K562 (cell line): ENCODE data around the gene APOM. TPM values are rescaled to one million over a fixed set of nuclear protein-coding genes. Genes with fewer than 3 reads are reported as not detected.

Experiments
- CGGBP1 ChIP-seq: fragments of 250-450 bp; sonication (Bioruptor Pico); IDR thresholded peaks from 2 replicates; pipeline ENCODE4 v1.9.0; 2021; ENCODE audit warnings: mild to moderate bottlenecking
- CHD1 ChIP-seq: fragments of 200-600 bp; sonication (generic); IDR thresholded peaks from one replicate; pipeline ENCODE4 v1.6.1; 2012; ENCODE audit warnings: mild to moderate bottlenecking, moderate library complexity, low read length, inconsistent platforms
- HDAC6 ChIP-seq: IDR thresholded peaks from 2 replicates; pipeline ENCODE4 v1.6.1; 2012; ENCODE audit warnings: low read depth, mild to moderate bottlenecking, control low read depth, inconsistent platforms, low read length, moderate library complexity
- HDGF ChIP-seq: fragments of 450-650 bp; IDR thresholded peaks from 2 replicates; pipeline ENCODE4 v1.6.1; 2016
- HMG20A ChIP-seq: fragments of 450-650 bp; formaldehyde crosslinking; conservative IDR thresholded peaks from 2 replicates; pipeline ENCODE4 v1.4.0; 2020; ENCODE audit warnings: mild to moderate bottlenecking, mixed read lengths
- LARP7 ChIP-seq: fragments of 450-650 bp; IDR thresholded peaks from 2 replicates; pipeline ENCODE4 v1.6.1; 2016
- MAZ ChIP-seq, 2 experiments: fragments of 450-650 bp in 1 of 2; sonication (generic) in 1 of 2; formaldehyde crosslinking; IDR thresholded peaks in 1 of 2; conservative IDR thresholded peaks in 1 of 2; 2 replicates each; pipeline versions ENCODE4 v1.4.0 to v1.5.0; 2020; ENCODE audit warnings: mild to moderate bottlenecking in 1 of 2, missing genetic modification reagents in 1 of 2
- MCM2 ChIP-seq: fragments of 450-650 bp; IDR thresholded peaks from 2 replicates; pipeline ENCODE4 v1.6.1; 2017; ENCODE audit warnings: low read depth, mild to moderate bottlenecking
- NFE2L1 ChIP-seq: fragments of 450-650 bp; IDR thresholded peaks from 2 replicates; pipeline ENCODE4 v1.6.1; 2016; ENCODE audit warnings: missing genetic modification characterization, low read depth, mild to moderate bottlenecking, missing compliant biosample characterization, moderate library complexity, borderline replicate concordance
- NR1H2 ChIP-seq: sonication (generic); formaldehyde crosslinking; IDR thresholded peaks from 2 replicates; pipeline ENCODE4 v1.4.0; 2020; ENCODE audit warnings: mild to moderate bottlenecking, missing genetic modification reagents
- POLR3A ChIP-seq: IDR thresholded peaks from 2 replicates; pipeline ENCODE4 v1.6.1; 2011; ENCODE audit warnings: borderline replicate concordance, mild to moderate bottlenecking, moderate library complexity; ENCODE audit not compliant: insufficient read length, insufficient read depth; ENCODE audit errors: extremely low read depth
- SRSF9 ChIP-seq: fragments of 200-400 bp; formaldehyde crosslinking; IDR thresholded peaks from 2 replicates; pipeline ENCODE4 v1.6.1; 2017; ENCODE audit warnings: low read depth, low read length, borderline replicate concordance
- VEZF1 ChIP-seq: fragments of 200-800 bp; sonication (Bioruptor generic); IDR thresholded peaks from 2 replicates; pipeline ENCODE4 v1.6.1; 2017; ENCODE audit warnings: missing genetic modification characterization, missing compliant biosample characterization
- ZNF134 ChIP-seq: fragments of 250-450 bp; sonication (Bioruptor Pico); conservative IDR thresholded peaks from 2 replicates; pipeline ENCODE4 v1.4.0; 2020
- ZNF263 ChIP-seq: sonication (generic); formaldehyde crosslinking; IDR thresholded peaks from 2 replicates; pipeline ENCODE4 v1.8.0; 2022; ENCODE audit warnings: mild to moderate bottlenecking, missing genetic modification reagents, borderline replicate concordance
- ZNF551 ChIP-seq: fragments of 250-450 bp; sonication (Bioruptor Pico); IDR thresholded peaks from 2 replicates; pipeline ENCODE4 v1.5.0; 2021; ENCODE audit warnings: mild to moderate bottlenecking, moderate library complexity
- polyA plus RNA-seq, 8 experiments: library from polyadenylated mRNA; depleted of rRNA in 4 of 8; stranded (reverse) in 5 of 8; unstranded in 3 of 8; fragments of >200 nt; fragmentation: Nextera tagmentation in 2 of 8; fragmentation: Illumina TruSeq in 1 of 8; extraction: Ambion mirVana in 2 of 8; extraction: Trizol in 1 of 8; gene quantifications; 2 replicates each; pipeline versions ENCODE4 v1.2.1 to v1.2.3, GENCODE V29; 2011 to 2014; ENCODE audit warnings: inconsistent platforms in 1 of 8, missing spikeins in 1 of 8
- total RNA-seq, 7 experiments: library from RNA; depleted of rRNA in 6 of 7; stranded (reverse); fragments of >200 nt in 6 of 7; fragmentation: Illumina TruSeq in 2 of 7; extraction: Trizol in 2 of 7; gene quantifications; 2 replicates each; pipeline versions ENCODE4 v1.2.1 to v1.2.3, GENCODE V29; 2011 to 2021; ENCODE audit warnings: low replicate concordance in 1 of 7
- TF ChIP-seq, protein P1 (sequence below): fragments of 450-650 bp; IDR thresholded peaks from 2 replicates; pipeline ENCODE4 v1.6.1; 2017; ENCODE audit warnings: antibody characterized with exemption
- TF ChIP-seq, protein P2 (sequence below): fragments of 450-650 bp; conservative IDR thresholded peaks from 2 replicates; pipeline ENCODE4 v1.6.1; 2016; ENCODE audit warnings: missing genetic modification characterization, low read depth, mild to moderate bottlenecking, missing compliant biosample characterization, moderate library complexity
- TF ChIP-seq, protein P3 (sequence below): fragments of 250-450 bp; sonication (Bioruptor Pico); IDR thresholded peaks from 2 replicates; pipeline ENCODE4 v1.5.0; 2021
- TF ChIP-seq, protein P4 (sequence below): fragments of 450-650 bp; IDR thresholded peaks from 2 replicates; pipeline ENCODE4 v1.6.1; 2016; ENCODE audit warnings: missing biosample characterization, missing genetic modification characterization

APOM gene
- total and polyA plus RNA-seq, 9 of the 15 experiments (the other 6 are each of a cell fraction or from before 2014, with no cell fraction given), result 5.7 to 24.3 (median 10.4) TPM

DNA sequence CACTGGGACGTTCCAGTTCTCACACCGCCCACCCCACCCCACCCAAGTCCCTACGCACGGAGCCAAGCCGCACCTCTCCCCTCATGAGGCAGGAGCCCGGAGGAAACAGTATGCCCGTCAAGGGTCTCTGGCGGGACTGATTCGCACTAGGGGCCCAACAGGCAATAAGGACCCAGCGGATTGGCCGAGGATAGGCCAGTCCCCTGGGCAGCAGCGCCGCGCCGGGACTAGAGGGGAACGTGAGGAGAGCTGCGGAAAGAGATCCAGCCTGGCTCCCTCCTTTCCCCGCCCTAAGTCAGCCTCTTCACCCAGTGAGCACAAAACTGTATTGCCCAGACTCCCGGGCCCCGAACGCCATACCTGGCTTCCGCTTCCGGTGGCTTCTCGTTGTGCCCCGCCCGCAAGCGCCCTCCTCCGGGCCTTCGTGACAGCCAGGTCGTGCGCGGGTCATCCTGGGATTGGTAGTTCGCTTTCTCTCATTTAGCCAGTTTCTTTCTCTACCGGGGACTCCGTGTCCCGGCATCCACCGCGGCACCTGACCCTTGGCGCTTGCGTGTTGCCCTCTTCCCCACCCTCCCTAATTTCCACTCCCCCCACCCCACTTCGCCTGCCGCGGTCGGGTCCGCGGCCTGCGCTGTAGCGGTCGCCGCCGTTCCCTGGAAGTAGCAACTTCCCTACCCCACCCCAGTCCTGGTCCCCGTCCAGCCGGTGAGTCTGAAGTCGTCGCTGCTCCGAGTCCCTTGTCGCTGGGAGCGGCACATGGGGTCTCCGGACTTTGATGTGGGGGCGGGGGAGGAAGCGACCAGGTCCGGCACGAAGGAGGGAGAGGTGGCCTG is 10.0 kb downstream of the APOM start, which contains the start of gene CSNK2B (continued):
- TF ChIP-seq MCM2 (no peak), CHD1 (peak; percentile 71), MAZ (CRISPR knock-in tag; conservative IDR thresholded peaks at IDR 0.05 in 1 of 2, IDR thresholded peaks at IDR 0.05 in 1 of 2) (peak; percentile 99), ZNF263 (peak; percentile 57), LARP7 (peak; percentile 83), VEZF1 (CRISPR knock-in tag) (no peak), NR1H2 (CRISPR knock-in tag) (0 out of 2 replicates have a peak, but pooled peaks have one; percentile 37), ZNF134 (peak; percentile 69), HMG20A (CRISPR knock-in tag) (peak; percentile 74; the same call in 1 of the 2 replicates), HDAC6 (no peak), ZNF551 (no peak), CGGBP1 (CRISPR knock-in tag) (peak; percentile 80; the same call in 1 of the 2 replicates), NFE2L1 (tag) (no peak), POLR3A (no peak), HDGF (peak; percentile 54; the same call in 1 of the 2 replicates), SRSF9 (no peak)
- TF ChIP-seq, protein P1, sequence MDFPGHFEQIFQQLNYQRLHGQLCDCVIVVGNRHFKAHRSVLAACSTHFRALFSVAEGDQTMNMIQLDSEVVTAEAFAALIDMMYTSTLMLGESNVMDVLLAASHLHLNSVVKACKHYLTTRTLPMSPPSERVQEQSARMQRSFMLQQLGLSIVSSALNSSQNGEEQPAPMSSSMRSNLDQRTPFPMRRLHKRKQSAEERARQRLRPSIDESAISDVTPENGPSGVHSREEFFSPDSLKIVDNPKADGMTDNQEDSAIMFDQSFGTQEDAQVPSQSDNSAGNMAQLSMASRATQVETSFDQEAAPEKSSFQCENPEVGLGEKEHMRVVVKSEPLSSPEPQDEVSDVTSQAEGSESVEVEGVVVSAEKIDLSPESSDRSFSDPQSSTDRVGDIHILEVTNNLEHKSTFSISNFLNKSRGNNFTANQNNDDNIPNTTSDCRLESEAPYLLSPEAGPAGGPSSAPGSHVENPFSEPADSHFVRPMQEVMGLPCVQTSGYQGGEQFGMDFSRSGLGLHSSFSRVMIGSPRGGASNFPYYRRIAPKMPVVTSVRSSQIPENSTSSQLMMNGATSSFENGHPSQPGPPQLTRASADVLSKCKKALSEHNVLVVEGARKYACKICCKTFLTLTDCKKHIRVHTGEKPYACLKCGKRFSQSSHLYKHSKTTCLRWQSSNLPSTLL, result no peak
- TF ChIP-seq, protein P2, sequence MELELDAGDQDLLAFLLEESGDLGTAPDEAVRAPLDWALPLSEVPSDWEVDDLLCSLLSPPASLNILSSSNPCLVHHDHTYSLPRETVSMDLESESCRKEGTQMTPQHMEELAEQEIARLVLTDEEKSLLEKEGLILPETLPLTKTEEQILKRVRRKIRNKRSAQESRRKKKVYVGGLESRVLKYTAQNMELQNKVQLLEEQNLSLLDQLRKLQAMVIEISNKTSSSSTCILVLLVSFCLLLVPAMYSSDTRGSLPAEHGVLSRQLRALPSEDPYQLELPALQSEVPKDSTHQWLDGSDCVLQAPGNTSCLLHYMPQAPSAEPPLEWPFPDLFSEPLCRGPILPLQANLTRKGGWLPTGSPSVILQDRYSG (tag), result peak; percentile 52; the same call in 1 of the 2 replicates
- TF ChIP-seq, protein P3, sequence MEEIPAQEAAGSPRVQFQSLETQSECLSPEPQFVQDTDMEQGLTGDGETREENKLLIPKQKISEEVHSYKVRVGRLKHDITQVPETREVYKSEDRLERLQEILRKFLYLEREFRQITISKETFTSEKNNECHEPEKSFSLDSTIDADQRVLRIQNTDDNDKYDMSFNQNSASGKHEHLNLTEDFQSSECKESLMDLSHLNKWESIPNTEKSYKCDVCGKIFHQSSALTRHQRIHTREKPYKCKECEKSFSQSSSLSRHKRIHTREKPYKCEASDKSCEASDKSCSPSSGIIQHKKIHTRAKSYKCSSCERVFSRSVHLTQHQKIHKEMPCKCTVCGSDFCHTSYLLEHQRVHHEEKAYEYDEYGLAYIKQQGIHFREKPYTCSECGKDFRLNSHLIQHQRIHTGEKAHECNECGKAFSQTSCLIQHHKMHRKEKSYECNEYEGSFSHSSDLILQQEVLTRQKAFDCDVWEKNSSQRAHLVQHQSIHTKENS (CRISPR knock-in tag), result 0 out of 2 replicates have a peak, but pooled peaks have one; percentile 55
- TF ChIP-seq, protein P4, sequence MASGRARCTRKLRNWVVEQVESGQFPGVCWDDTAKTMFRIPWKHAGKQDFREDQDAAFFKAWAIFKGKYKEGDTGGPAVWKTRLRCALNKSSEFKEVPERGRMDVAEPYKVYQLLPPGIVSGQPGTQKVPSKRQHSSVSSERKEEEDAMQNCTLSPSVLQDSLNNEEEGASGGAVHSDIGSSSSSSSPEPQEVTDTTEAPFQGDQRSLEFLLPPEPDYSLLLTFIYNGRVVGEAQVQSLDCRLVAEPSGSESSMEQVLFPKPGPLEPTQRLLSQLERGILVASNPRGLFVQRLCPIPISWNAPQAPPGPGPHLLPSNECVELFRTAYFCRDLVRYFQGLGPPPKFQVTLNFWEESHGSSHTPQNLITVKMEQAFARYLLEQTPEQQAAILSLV (tag), result no peak
